Osteoblast (primary cell): Measurements from ENCODE around the gene JAGN1. TPM values are rescaled to one million over a fixed set of nuclear protein-coding genes. Genes with fewer than 3 reads are reported as not detected.

Source experiments
- DNase-seq: peaks from one replicate; pipeline ENCODE4 v3.0.0; 2011; ENCODE audit warnings: low spot score, mixed read lengths; ENCODE audit not compliant: insufficient read length; ENCODE audit errors: missing footprints
- H2AFZ ChIP-seq: 2 replicates; pipeline ENCODE4 v1.6.0; 2011; ENCODE audit warnings: mild to moderate bottlenecking, low read length
- H3K27ac ChIP-seq: 2 replicates; pipeline ENCODE4 v1.5.1; 2011; ENCODE audit warnings: mild to moderate bottlenecking, low read depth, low read length, moderate library complexity
- H3K27me3 ChIP-seq: 2 replicates; pipeline ENCODE4 v1.6.0; 2012; ENCODE audit warnings: mild to moderate bottlenecking, control low read depth, inconsistent platforms, low read length, moderate library complexity; ENCODE audit not compliant: insufficient read depth
- H3K36me3 ChIP-seq: 2 replicates; pipeline ENCODE4 v1.5.1; 2011; ENCODE audit warnings: mild to moderate bottlenecking, low read length, control low read depth, moderate library complexity; ENCODE audit not compliant: insufficient read depth
- H3K4me1 ChIP-seq: 2 replicates; pipeline ENCODE4 v1.5.1; 2011; ENCODE audit warnings: mild to moderate bottlenecking, low read length, control low read depth, moderate library complexity; ENCODE audit not compliant: insufficient read depth
- H3K4me2 ChIP-seq: 2 replicates; pipeline ENCODE4 v1.6.0; 2011; ENCODE audit warnings: mild to moderate bottlenecking, low read length; ENCODE audit not compliant: insufficient read depth
- H3K4me3 ChIP-seq: fragments of 200-600 bp; sonication (generic); 3 replicates; pipeline ENCODE4 v1.5.1; 2012; ENCODE audit warnings: mild to moderate bottlenecking, low read length, inconsistent platforms; ENCODE audit not compliant: insufficient read depth
- H3K79me2 ChIP-seq: 2 replicates; pipeline ENCODE4 v1.6.0; 2012; ENCODE audit warnings: mild to moderate bottlenecking, low read length, control low read depth, inconsistent platforms; ENCODE audit not compliant: insufficient read depth
- H3K9me3 ChIP-seq: 2 replicates; pipeline ENCODE4 v1.5.1; 2011; ENCODE audit warnings: low read depth, low read length, control low read depth
- H4K20me1 ChIP-seq: 2 replicates; pipeline ENCODE4 v1.6.0; 2012; ENCODE audit warnings: mild to moderate bottlenecking, low read length, control low read depth; ENCODE audit not compliant: insufficient read depth
- CTCF ChIP-seq: IDR thresholded peaks from 2 replicates; pipeline ENCODE4 v1.5.1; 2011; ENCODE audit warnings: mild to moderate bottlenecking, low read depth, low read length, moderate library complexity; ENCODE audit errors: extremely low read depth
- total RNA-seq: library from RNA; depleted of rRNA; stranded (reverse); fragments of >200 nt; gene quantifications from 2 replicates; pipeline ENCODE4 v1.2.3, GENCODE V29; 2012

The JAGN1 gene
- total RNA-seq, 1 donor = 26.1 TPM

GRCh38 chr3:9915254-9916141 is 25.1 kb downstream of the JAGN1 start:
- Histone ChIP-seq H3K4me3 (peak overlapping the region; percentile 74), H3K9me3 (no peaks in the 10 kb centered on the region), H3K27ac (peak overlapping the region; percentile 73), H3K4me1 (peaks cover 53% of the 10 kb centered on the region), H2AFZ (peak overlapping the region; percentile 92), H3K27me3 (no peaks in the 10 kb centered on the region), H3K36me3 (no peaks in the 10 kb centered on the region), H3K4me2 (peak overlapping the region; percentile 93), H3K79me2 (peaks cover 16% of the 10 kb centered on the region), H4K20me1 (peaks cover 2% of the 10 kb centered on the region)
- peak; percentile 87 for DNase-seq
- peak; percentile 25 for TF ChIP-seq CTCF

GRCh38 chr3:9916346-9916733 is 25.9 kb downstream of the JAGN1 start:
- Histone ChIP-seq H4K20me1 (peaks cover 2% of the 10 kb centered on the region), H3K4me1 (peaks cover 53% of the 10 kb centered on the region), H3K36me3 (no peaks in the 10 kb centered on the region), H3K27ac (peak overlapping the region; percentile 73), H3K79me2 (peaks cover 16% of the 10 kb centered on the region), H3K4me3 (peak overlapping the region; percentile 76), H3K27me3 (no peaks in the 10 kb centered on the region), H3K4me2 (peak overlapping the region; percentile 93), H2AFZ (peak overlapping the region; percentile 83), H3K9me3 (no peaks in the 10 kb centered on the region)
- DNase-seq = peak; percentile 89
- no peak for TF ChIP-seq CTCF

- peaks cover 16% of the 10 kb centered on the region for H3K79me2 ChIP-seq
- no peaks in the 10 kb centered on the region for H3K36me3 ChIP-seq
- peak within 1 kb of the TSS; percentile 93 for H3K4me2 ChIP-seq
- peaks cover 53% of the 10 kb centered on the region for H3K4me1 ChIP-seq
- H3K9me3 ChIP-seq = no peaks in the 10 kb centered on the region
- H3K27ac ChIP-seq = peak within 1 kb of the TSS; percentile 73
- H2AFZ ChIP-seq = peak within 1 kb of the TSS; percentile 92
- no peaks in the 10 kb centered on the region for H3K27me3 ChIP-seq
- peaks cover 2% of the 10 kb centered on the region for H4K20me1 ChIP-seq
- H3K4me3 ChIP-seq = peak within 1 kb of the TSS; percentile 76
- DNase-seq = peak; percentile 97
- no peak for TF ChIP-seq CTCF
These were observed 26.6 kb downstream of the JAGN1 start, which contains the start of gene IL17RC for GRCh38 chr3:9916734-9917680. Gene IL17RC, plus strand, starts transcription at chr3:9917098. Its CDS starts 218 bp downstream, at chr3:9917316.
